AG09309 (cell line): Measurements from ENCODE around the gene TAB3.

Experiments used
- DNase-seq: peaks from one replicate; pipeline ENCODE4 v3.0.0-alpha.2; 2010; ENCODE audit warnings: low read depth
- H3K4me3 ChIP-seq: 2 replicates; pipeline ENCODE4 v1.5.1; 2011; ENCODE audit warnings: mild to moderate bottlenecking, low read depth, low read length, moderate library complexity; ENCODE audit not compliant: control insufficient read depth
- CTCF ChIP-seq: IDR thresholded peaks from 2 replicates; pipeline ENCODE4 v1.5.1; 2011; ENCODE audit warnings: mild to moderate bottlenecking, low read depth, low read length, inconsistent platforms; ENCODE audit not compliant: insufficient read depth, control insufficient read depth; ENCODE audit errors: missing control alignments

Gene TAB3

GRCh38 chrX:30888526-30889146 lies 418 bp downstream of the TAB3 start:
- DNase-seq, result no peak
- peak overlapping the region; percentile 82 for H3K4me3 ChIP-seq
- no peak for TF ChIP-seq CTCF

DNA sequence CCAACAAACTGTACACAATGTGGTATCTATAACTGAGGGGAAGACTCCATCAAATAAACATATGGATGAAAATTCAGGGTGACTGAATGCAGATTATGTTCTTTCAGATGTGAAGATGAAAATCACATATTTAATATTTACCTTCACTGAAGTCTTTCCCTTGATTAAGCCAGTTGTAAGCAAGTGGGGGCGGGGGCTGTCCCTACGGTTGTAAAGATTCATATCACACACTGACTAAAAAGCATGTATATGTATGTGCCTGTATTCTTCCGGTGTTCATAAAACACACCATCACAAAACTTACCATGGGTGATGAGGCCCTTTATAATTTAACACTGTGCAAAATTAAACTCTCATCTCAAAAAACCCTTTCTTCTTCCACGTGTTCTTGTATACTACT lies 1.3 kb downstream of the TAB3 start:
- no peak for TF ChIP-seq CTCF
- no peak overlapping the region for H3K4me3 ChIP-seq
- DNase-seq, result no peak

DNA sequence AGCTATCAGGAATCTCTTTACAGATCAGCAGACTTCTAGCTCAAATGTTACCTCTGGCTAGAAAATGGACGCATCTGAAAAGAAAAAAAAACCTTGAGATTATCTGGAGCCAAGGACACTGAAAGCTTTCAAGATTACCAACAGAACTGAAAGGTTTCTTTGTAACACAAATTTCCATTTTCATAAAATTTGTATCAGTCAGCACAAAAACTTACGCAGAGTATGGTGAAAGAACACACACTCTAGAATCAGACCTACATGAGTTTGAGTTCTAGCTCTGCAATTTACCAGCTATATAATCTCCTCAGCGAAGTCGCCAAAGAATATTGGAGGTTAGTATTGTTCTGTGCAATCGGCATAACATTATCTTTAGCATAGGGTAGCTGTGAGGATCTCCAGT lies 1.8 kb downstream of the TAB3 start:
- DNase-seq, result no peak
- no peak overlapping the region for H3K4me3 ChIP-seq
- TF ChIP-seq CTCF, result no peak

- DNase-seq, result no peak
- no peak for TF ChIP-seq CTCF
- H3K4me3 ChIP-seq, result no peak overlapping the region
Measured at GRCh38 chrX:30885136-30885535, 3.9 kb downstream of the TAB3 start.

- no peak overlapping the region for H3K4me3 ChIP-seq
- no peak for DNase-seq
- TF ChIP-seq CTCF, result no peak
Measured at GRCh38 chrX:30883138-30883537, 5.9 kb downstream of the TAB3 start.

GRCh38 chrX:30881797-30882196 lies 7.3 kb downstream of the TAB3 start:
- no peak for DNase-seq
- TF ChIP-seq CTCF, result no peak
- no peak overlapping the region for H3K4me3 ChIP-seq

GRCh38 chrX:30881390-30881789 lies 7.7 kb downstream of the TAB3 start:
- no peak for TF ChIP-seq CTCF
- no peak overlapping the region for H3K4me3 ChIP-seq
- no peak for DNase-seq
